CD4-positive, CD25-positive, alpha-beta regulatory T cell (primary cell): ENCODE measurements around the gene CPLANE1. TPM values are rescaled to one million over a fixed set of nuclear protein-coding genes. Genes with fewer than 3 reads are reported as not detected.
"Not testable (repeated sequence)": the region's sequence is repeated elsewhere in the genome, so short reads cannot be mapped to it uniquely, and the experiment has no call there.

Experiments
- ATAC-seq, 2 donors: fragments of 150-1000 bp; cut with Tn5 transposase; one replicate each; pipeline ENCODE4 v1.10.0; 2021; ENCODE audit warnings: low read depth in 2 of 2, moderate number of reproducible peaks in 2 of 2, moderate library complexity in 1 of 2
- DNase-seq, 3 donors: peaks; one replicate each; pipeline versions ENCODE4 v3.0.0 to v3.0.0-alpha.2; 2012 to 2022; ENCODE audit warnings: mixed read lengths in 1 of 3
- H3K27ac ChIP-seq: one replicate; pipeline ENCODE4 v1.7.0; 2013; ENCODE audit warnings: mild to moderate bottlenecking, low read length; ENCODE audit not compliant: insufficient read depth, poor library complexity, severe bottlenecking
- H3K27me3 ChIP-seq: one replicate; pipeline ENCODE4 v1.7.0; 2013; ENCODE audit warnings: low read length; ENCODE audit not compliant: control insufficient read depth, insufficient read depth
- H3K36me3 ChIP-seq: one replicate; pipeline ENCODE4 v1.7.0; 2013; ENCODE audit warnings: mild to moderate bottlenecking, low read length, moderate library complexity; ENCODE audit not compliant: control insufficient read depth, insufficient read depth
- H3K4me1 ChIP-seq: 2 replicates; pipeline ENCODE4 v1.7.0; 2013; ENCODE audit warnings: mild to moderate bottlenecking, low read length; ENCODE audit not compliant: insufficient read depth, control insufficient read depth, poor library complexity, severe bottlenecking
- H3K4me3 ChIP-seq: one replicate; pipeline ENCODE4 v1.7.0; 2013; ENCODE audit warnings: low read depth, mild to moderate bottlenecking, low read length, moderate library complexity
- H3K9me3 ChIP-seq, 2 experiments: 1 replicate in 1 of 2; 2 replicates in 1 of 2; pipeline ENCODE4 v1.7.0; 2013; ENCODE audit warnings: low read length in 2 of 2, mild to moderate bottlenecking in 1 of 2, moderate library complexity in 1 of 2; ENCODE audit not compliant: control insufficient read depth in 2 of 2
- H3K27ac Mint-ChIP-seq, 3 donors: one replicate each; pipeline ENCODE4 v1.8.0; 2020 to 2022; ENCODE audit warnings: mild to moderate bottlenecking in 3 of 3, mixed read lengths in 3 of 3, moderate library complexity in 2 of 3
- H3K27me3 Mint-ChIP-seq: one replicate; pipeline ENCODE4 v1.8.0; 2022; ENCODE audit warnings: mild to moderate bottlenecking, mixed read lengths
- H3K36me3 Mint-ChIP-seq: one replicate; pipeline ENCODE4 v1.8.0; 2020; ENCODE audit warnings: mixed read lengths
- H3K4me1 Mint-ChIP-seq, 4 donors: one replicate each; pipeline ENCODE4 v1.8.0; 2020 to 2022; ENCODE audit warnings: mixed read lengths in 4 of 4, mild to moderate bottlenecking in 1 of 4
- H3K4me3 Mint-ChIP-seq, 4 donors: one replicate each; pipeline ENCODE4 v1.8.0; 2020 to 2022; ENCODE audit warnings: mild to moderate bottlenecking in 4 of 4, mixed read lengths in 4 of 4, moderate library complexity in 3 of 4
- H3K9me3 Mint-ChIP-seq, 7 donors: one replicate each; pipeline ENCODE4 v1.8.0; 2020 to 2022; ENCODE audit warnings: mixed read lengths in 7 of 7, mild to moderate bottlenecking in 3 of 7, moderate library complexity in 2 of 7
- polyA plus RNA-seq, 4 donors: library from polyadenylated mRNA; unstranded; fragments of 300-500 nt; fragmentation: Illumina TruSeq; gene quantifications; one replicate each; pipeline ENCODE4 v1.2.3, GENCODE V29; 2021
- total RNA-seq: library from RNA; stranded (reverse); gene quantifications from one replicate; pipeline ENCODE4 v1.2.3, GENCODE V29; 2022

The CPLANE1 gene
- total and polyA plus RNA-seq, 5 donors from 2014 or later: 0.18 to 2.8 (median 0.94) TPM

DNA sequence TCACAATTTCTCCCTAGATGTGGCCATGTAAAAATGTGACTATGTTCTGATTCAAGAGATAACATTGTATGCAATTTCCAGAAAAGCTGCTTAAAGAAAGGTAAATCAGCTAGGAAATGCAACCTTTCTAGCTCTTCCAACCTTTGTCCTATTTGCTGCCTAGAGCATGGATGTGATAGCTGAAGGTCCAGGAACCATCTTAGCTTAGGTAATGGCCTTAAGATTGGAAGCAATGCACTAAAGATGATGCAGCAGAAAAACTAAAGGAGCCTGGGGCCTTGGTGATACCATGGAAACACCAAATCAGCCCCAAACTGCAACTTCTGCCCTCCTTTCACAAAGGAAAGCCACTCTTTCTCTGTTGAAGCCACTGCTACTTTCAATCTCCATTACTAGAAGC is 27.0 kb downstream of the CPLANE1 start:
- Mint-ChIP-seq H3K4me1 (no peaks in the 10 kb centered on the region), H3K9me3 (peaks cover 0 to 3% (median 0%) of the 10 kb centered on the region in 7 donors), H3K36me3 (peaks cover 10% of the 10 kb centered on the region), H3K27ac (no peak overlapping the region), H3K27me3 (no peaks in the 10 kb centered on the region), H3K4me3 (no peak overlapping the region)
- DNase-seq (no peak), ATAC-seq (no peak)
- H3K9me3 ChIP-seq: no peaks in the 10 kb centered on the region
- H3K4me3 ChIP-seq: no peak overlapping the region
- no peaks in the 10 kb centered on the region for H3K36me3 ChIP-seq
- no peak overlapping the region for H3K27ac ChIP-seq
- H3K4me1 ChIP-seq: no peaks in the 10 kb centered on the region
- no peaks in the 10 kb centered on the region for H3K27me3 ChIP-seq

DNA sequence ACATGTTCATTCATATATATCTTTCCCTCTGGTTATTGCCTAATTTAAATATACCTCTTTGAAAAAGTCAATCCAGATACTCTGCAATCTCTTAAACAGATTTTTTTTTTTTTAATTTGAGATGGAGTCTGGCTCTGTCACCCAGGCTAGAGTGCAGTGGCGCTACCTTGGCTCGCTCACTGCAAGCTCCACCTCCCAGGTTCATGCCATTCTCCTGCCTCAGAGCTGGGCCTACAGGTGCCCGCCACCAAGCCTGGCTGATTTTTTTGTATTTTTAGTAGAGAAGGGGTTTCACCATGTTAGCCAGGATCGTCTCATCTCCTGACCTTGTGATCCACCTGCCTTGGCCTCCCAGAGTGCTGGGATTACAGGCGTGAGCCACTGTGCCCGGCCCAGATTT is 28.8 kb downstream of the CPLANE1 start:
- not testable (repeated sequence) for H3K36me3 ChIP-seq, DNase-seq, H3K4me3 ChIP-seq, H3K27me3 Mint-ChIP-seq, H3K4me3 Mint-ChIP-seq, H3K4me1 Mint-ChIP-seq, H3K4me1 ChIP-seq, H3K9me3 Mint-ChIP-seq, H3K27me3 ChIP-seq, H3K9me3 ChIP-seq, H3K27ac ChIP-seq, H3K36me3 Mint-ChIP-seq, ATAC-seq, H3K27ac Mint-ChIP-seq

DNA sequence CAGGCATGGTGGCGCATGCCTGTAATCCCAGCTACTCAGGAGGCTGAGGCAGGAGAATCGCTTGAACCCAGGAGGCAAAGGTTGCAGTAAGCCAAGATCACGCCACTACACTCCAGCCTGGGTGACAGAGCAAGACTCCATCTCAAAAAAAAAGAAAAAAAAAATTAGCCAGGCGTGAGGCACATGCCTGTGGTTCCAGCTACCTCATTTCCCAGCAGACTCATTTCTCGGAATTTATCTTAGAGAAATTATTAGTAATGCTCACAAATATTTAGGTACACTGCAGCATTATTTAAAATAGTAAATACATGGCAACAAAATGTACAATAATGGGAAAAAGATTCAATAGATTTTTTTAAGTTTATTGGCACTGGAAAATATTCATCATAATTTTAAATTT is 29.8 kb downstream of the CPLANE1 start:
- H3K36me3 Mint-ChIP-seq, H3K4me1 Mint-ChIP-seq, H3K4me3 Mint-ChIP-seq: not testable (repeated sequence)

DNA sequence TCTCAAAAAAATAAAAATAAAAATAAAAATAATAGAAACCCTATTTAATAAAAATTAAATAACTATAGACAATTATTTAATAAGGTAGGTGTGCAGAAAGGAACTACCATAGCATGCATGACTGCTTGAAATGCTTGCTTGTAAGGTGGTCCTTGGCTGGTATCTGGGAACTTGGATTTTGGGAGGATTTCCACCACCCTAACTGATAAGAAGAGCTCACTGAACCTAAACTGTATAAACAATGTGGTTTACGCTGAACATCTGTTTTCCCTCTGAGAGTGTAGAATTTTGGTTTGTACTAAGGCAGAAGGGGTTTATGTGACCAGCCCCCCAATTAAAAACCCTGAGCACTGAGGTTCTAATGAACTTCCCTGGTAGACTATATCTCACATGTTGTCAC is 31.2 kb downstream of the CPLANE1 start:
- no peaks in the 10 kb centered on the region for H3K27me3 Mint-ChIP-seq
- H3K4me3 Mint-ChIP-seq: no peak overlapping the region
- Histone ChIP-seq H3K27ac (no peak overlapping the region), H3K9me3 (no peaks in the 10 kb centered on the region), H3K4me1 (peaks cover 7% of the 10 kb centered on the region), H3K4me3 (no peak overlapping the region), H3K27me3 (no peaks in the 10 kb centered on the region), H3K36me3 (no peaks in the 10 kb centered on the region)
- H3K27ac Mint-ChIP-seq: no peak overlapping the region
- no peak for DNase-seq
- ATAC-seq: no peak
- peaks cover 3 to 8% (median 6%) of the 10 kb centered on the region in 4 donors for H3K4me1 Mint-ChIP-seq
- H3K9me3 Mint-ChIP-seq: peaks cover 0 to 2% (median 0%) of the 10 kb centered on the region in 7 donors
- H3K36me3 Mint-ChIP-seq: peaks cover 5% of the 10 kb centered on the region

More for the DNA sequence above, 29.8 kb downstream of the CPLANE1 start:
- H3K4me1 ChIP-seq, H3K4me3 ChIP-seq, H3K36me3 ChIP-seq, ATAC-seq, H3K9me3 ChIP-seq, H3K27ac ChIP-seq, H3K27me3 ChIP-seq, H3K9me3 Mint-ChIP-seq, DNase-seq, H3K27ac Mint-ChIP-seq, H3K27me3 Mint-ChIP-seq: not testable (repeated sequence)

DNA sequence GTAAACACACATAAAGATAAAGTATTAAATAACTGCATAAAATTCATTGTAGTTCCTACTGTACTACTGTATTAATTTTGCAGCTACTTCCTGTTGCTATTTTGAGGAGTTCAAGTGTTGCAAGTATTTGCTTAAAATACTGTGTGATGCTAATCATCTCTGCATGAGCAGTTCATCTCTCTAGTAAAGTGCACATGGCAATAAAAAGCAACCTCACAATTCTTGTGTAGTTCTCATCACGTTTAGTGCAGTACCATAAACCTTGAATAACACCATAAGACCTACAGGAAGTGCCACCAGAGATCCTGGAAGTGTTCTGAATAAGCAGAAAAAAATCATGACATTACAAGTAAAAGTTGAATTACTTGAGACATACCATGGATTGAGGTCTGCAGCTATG is 34.6 kb downstream of the CPLANE1 start:
- Mint-ChIP-seq H3K9me3 (no peaks in the 10 kb centered on the region), H3K27ac (no peak overlapping the region)
- no peak overlapping the region for H3K27ac ChIP-seq

DNA sequence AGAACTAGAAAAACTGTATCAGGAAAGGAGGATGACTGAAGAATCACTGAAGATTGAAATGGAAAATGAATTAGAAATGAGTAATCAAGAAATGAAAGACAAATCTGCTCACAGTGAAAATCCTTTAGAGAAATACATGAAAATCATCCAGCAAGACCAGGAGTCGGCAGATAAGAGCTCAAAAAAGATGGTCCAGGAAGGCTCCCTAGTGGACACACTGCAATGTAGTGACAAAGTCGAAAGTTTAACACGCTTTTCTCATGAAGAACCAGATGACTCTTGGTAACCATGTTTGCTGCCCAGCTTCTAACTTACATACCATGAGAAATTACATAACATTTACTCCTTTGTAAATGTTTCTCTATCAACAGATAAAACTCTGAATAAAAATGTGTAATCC is 37.1 kb downstream of the CPLANE1 start:
- Mint-ChIP-seq H3K36me3 (peaks cover 4% of the 10 kb centered on the region), H3K4me3 (no peak overlapping the region), H3K27me3 (no peaks in the 10 kb centered on the region), H3K27ac (peak overlapping the region in 1 of 3 donors; percentile 72), H3K9me3 (no peaks in the 10 kb centered on the region), H3K4me1 (peaks cover 6 to 11% (median 8%) of the 10 kb centered on the region in 4 donors)
- Histone ChIP-seq H3K9me3 (no peaks in the 10 kb centered on the region), H3K4me1 (peaks cover 7% of the 10 kb centered on the region), H3K36me3 (no peaks in the 10 kb centered on the region), H3K4me3 (no peak overlapping the region), H3K27me3 (no peaks in the 10 kb centered on the region), H3K27ac (no peak overlapping the region)
- ATAC-seq: no peak
- DNase-seq: no peak

More for the DNA sequence above, 34.6 kb downstream of the CPLANE1 start:
- Mint-ChIP-seq H3K36me3 (peaks cover 4% of the 10 kb centered on the region), H3K4me3 (no peak overlapping the region), H3K4me1 (peaks cover 3 to 11% (median 8%) of the 10 kb centered on the region in 4 donors), H3K27me3 (no peaks in the 10 kb centered on the region)
- ATAC-seq (peak in 1 of 2 donors; percentile 39), DNase-seq (peak in 1 of 3 donors; percentile 57)
- Histone ChIP-seq H3K9me3 (no peaks in the 10 kb centered on the region), H3K27me3 (no peaks in the 10 kb centered on the region), H3K4me3 (peak overlapping the region; percentile 3), H3K4me1 (peaks cover 7% of the 10 kb centered on the region), H3K36me3 (no peaks in the 10 kb centered on the region)

DNA sequence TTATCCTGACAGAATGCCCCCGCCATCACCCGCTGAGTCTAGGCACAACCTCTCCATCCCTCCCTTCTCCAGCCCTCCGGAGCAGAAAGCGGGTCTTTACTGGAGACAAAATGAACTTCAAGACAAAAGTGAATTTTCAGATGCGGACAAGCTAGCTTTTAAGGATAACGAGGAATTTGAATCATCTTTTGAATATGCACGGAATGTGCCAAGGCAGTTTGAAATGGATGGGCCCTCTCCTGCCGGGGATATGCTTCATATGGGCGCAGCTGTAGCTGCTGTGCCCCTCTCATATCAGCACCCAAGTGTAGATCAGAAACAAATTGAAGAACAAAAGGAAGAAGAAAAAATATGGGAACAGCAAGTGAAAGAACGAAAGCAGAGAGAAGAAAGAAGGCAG is 37.5 kb downstream of the CPLANE1 start:
- DNase-seq: no peak

More for the DNA sequence above, 37.5 kb downstream of the CPLANE1 start:
- H3K27ac ChIP-seq: no peak overlapping the region
- no peaks in the 10 kb centered on the region for H3K27me3 ChIP-seq
- H3K4me3 ChIP-seq: no peak overlapping the region
- H3K36me3 ChIP-seq: no peaks in the 10 kb centered on the region
- no peak for ATAC-seq
- no peaks in the 10 kb centered on the region for H3K27me3 Mint-ChIP-seq
- no peaks in the 10 kb centered on the region for H3K9me3 Mint-ChIP-seq
- H3K9me3 ChIP-seq: no peaks in the 10 kb centered on the region
- H3K4me1 Mint-ChIP-seq: peaks cover 6 to 11% (median 8%) of the 10 kb centered on the region in 4 donors
- peaks cover 7% of the 10 kb centered on the region for H3K4me1 ChIP-seq
- H3K36me3 Mint-ChIP-seq: peaks cover 4% of the 10 kb centered on the region
- H3K4me3 Mint-ChIP-seq: no peak overlapping the region
- H3K27ac Mint-ChIP-seq: peak overlapping the region in 1 of 3 donors; percentile 72
